GM12878 (cell line): ENCODE measurements around the gene INSYN2B. TPM values are rescaled to one million over a fixed set of nuclear protein-coding genes. Genes with fewer than 3 reads are reported as not detected.

Experiments
- ATAC-seq: fragments of 200-7000 bp; cut with Tn5 transposase; 3 replicates; pipeline ENCODE4 v1.9.1; 2020; ENCODE audit warnings: mild to moderate bottlenecking, moderate library complexity
- Bru-seq: library from RNA; stranded (reverse); fragments of 400-500 nt; gene quantifications from one replicate; lab custom pipeline; 2021; lab: Mats Ljungman, UMichigan
- BruChase-seq, 2 experiments: library from RNA; stranded (reverse); fragments of 400-500 nt; gene quantifications; one replicate each; lab custom pipeline; 2021; lab: Mats Ljungman, UMichigan
- BruUV-seq: library from RNA; stranded (reverse); fragments of 400-500 nt; replicated peaks from 2 replicates; lab custom pipeline; 2021; lab: Mats Ljungman, UMichigan
- CTCF ChIA-PET: fragments of 300-600 bp; sonication (Branson Sonifier 250); formaldehyde crosslinking; extraction: SDS; loops from one replicate; lab custom pipeline; 2021; ENCODE audit warnings: inconsistent platforms; lab: Yijun Ruan, JAX
- POLR2A ChIA-PET: fragments of 350-600 bp; formaldehyde crosslinking; extraction: SDS; loops from one replicate; lab custom pipeline; 2021; ENCODE audit warnings: inconsistent platforms; lab: Charles Lee
- RAD21 ChIA-PET: fragments of 300-600 bp; sonication (Branson Sonifier 250); formaldehyde crosslinking; loops from one replicate; lab custom pipeline; 2023; ENCODE audit warnings: antibody characterized with exemption; ENCODE audit not compliant: unreplicated experiment; lab: Charles Lee
- SMC1A ChIA-PET: fragments of 300-600 bp; sonication (Branson Sonifier 250); formaldehyde crosslinking; loops from one replicate; lab custom pipeline; 2023; ENCODE audit not compliant: unreplicated experiment, uncharacterized antibody; lab: Charles Lee
- DNase-seq: peaks from one replicate; pipeline ENCODE4 v3.0.0-alpha.2; 2011; ENCODE audit warnings: low read depth, low spot score
- FAIRE-seq: peaks from 3 replicates; lab custom pipeline; 2011; peaks lifted over from hg19 to GRCh38; lab: Jason Lieb, UNC
- H2AFZ ChIP-seq: 2 replicates; pipeline ENCODE4 v1.6.0; 2011; ENCODE audit warnings: low read depth, low read length, control low read depth; ENCODE audit not compliant: control insufficient read depth
- H3K27ac ChIP-seq: 2 replicates; pipeline ENCODE4 v1.5.1; 2011; ENCODE audit warnings: control low read depth; ENCODE audit not compliant: control insufficient read depth, insufficient read depth
- H3K27me3 ChIP-seq, 2 experiments: replicated peaks in 1 of 2; 2 replicates each; pipeline versions ENCODE4 v1.6.0 to v1.6.1; 2011; ENCODE audit warnings: low read length in 1 of 2; ENCODE audit not compliant: control insufficient read depth in 2 of 2, insufficient read depth in 2 of 2
- H3K36me3 ChIP-seq, 2 experiments: 2 replicates each; pipeline ENCODE4 v1.5.1; 2011; ENCODE audit warnings: low read length in 1 of 2; ENCODE audit not compliant: control insufficient read depth in 2 of 2, insufficient read depth in 2 of 2
- H3K4me1 ChIP-seq: 2 replicates; pipeline ENCODE4 v1.6.1; 2011; ENCODE audit warnings: mild to moderate bottlenecking, low read length, moderate library complexity, mixed read lengths; ENCODE audit not compliant: control insufficient read depth, insufficient read depth
- H3K4me2 ChIP-seq: 2 replicates; pipeline ENCODE4 v1.6.0; 2011; ENCODE audit warnings: control low read depth; ENCODE audit not compliant: control insufficient read depth, insufficient read depth
- H3K4me3 ChIP-seq: fragments of 200-600 bp; sonication (generic); 2 replicates; pipeline ENCODE4 v1.5.1; 2016
- H3K79me2 ChIP-seq: 2 replicates; pipeline ENCODE4 v1.6.0; 2011; ENCODE audit warnings: low read length; ENCODE audit not compliant: control insufficient read depth, insufficient read depth
- H3K9ac ChIP-seq: 2 replicates; pipeline ENCODE4 v1.8.0; 2011; ENCODE audit warnings: low read length, control low read depth, mixed read lengths; ENCODE audit not compliant: control insufficient read depth, insufficient read depth
- H3K9me3 ChIP-seq: replicated peaks from 3 replicates; pipeline ENCODE4 v1.5.1; 2011; ENCODE audit warnings: mild to moderate bottlenecking, low read length; ENCODE audit not compliant: control insufficient read depth, insufficient read depth
- H4K20me1 ChIP-seq: 2 replicates; pipeline ENCODE4 v1.6.0; 2011; ENCODE audit not compliant: control insufficient read depth, insufficient read depth
- BMI1 ChIP-seq: fragments of 450-650 bp; IDR thresholded peaks from 2 replicates; pipeline ENCODE4 v1.6.1; 2016; ENCODE audit warnings: mild to moderate bottlenecking, moderate library complexity, borderline replicate concordance
- E2F4 ChIP-seq: IDR thresholded peaks from 2 replicates; pipeline ENCODE4 v1.6.1; 2012; ENCODE audit warnings: low read depth, low read length, improper control_type of control experiment
- EGR1 ChIP-seq, 2 experiments: IDR thresholded peaks; 1 replicate in 1 of 2; 2 replicates in 1 of 2; pipeline ENCODE4 v1.6.1; 2011 to 2012; ENCODE audit warnings: low read depth in 2 of 2, low read length in 2 of 2, borderline replicate concordance in 1 of 2, mild to moderate bottlenecking in 1 of 2, moderate library complexity in 1 of 2
- GABPA ChIP-seq: IDR thresholded peaks from 2 replicates; pipeline ENCODE4 v1.6.1; 2014; ENCODE audit warnings: antibody characterized with exemption, low read depth, mild to moderate bottlenecking, inconsistent platforms
- HDAC6 ChIP-seq: fragments of 200-600 bp; sonication (generic); IDR thresholded peaks from one replicate; pipeline ENCODE4 v1.8.0; 2017; ENCODE audit warnings: antibody characterized with exemption; ENCODE audit not compliant: unreplicated experiment
- JUNB ChIP-seq: IDR thresholded peaks from 2 replicates; pipeline ENCODE4 v1.6.1; 2016; ENCODE audit warnings: antibody characterized with exemption, mild to moderate bottlenecking
- MTA3 ChIP-seq: IDR thresholded peaks from 2 replicates; pipeline ENCODE4 v1.6.1; 2012; ENCODE audit warnings: low read length, inconsistent platforms, borderline replicate concordance
- RBBP5 ChIP-seq: fragments of 200-600 bp; sonication (generic); conservative IDR thresholded peaks from 2 replicates; pipeline ENCODE4 v1.6.1; 2016
- SMC3 ChIP-seq: IDR thresholded peaks from 2 replicates; pipeline ENCODE4 v1.6.1; 2011; ENCODE audit warnings: low read length, improper control_type of control experiment, borderline replicate concordance
- SRF ChIP-seq, 2 experiments: IDR thresholded peaks; 2 replicates each; pipeline ENCODE4 v1.6.1; 2011; ENCODE audit warnings: low read depth in 2 of 2, low read length in 2 of 2, mild to moderate bottlenecking in 1 of 2, moderate library complexity in 1 of 2
- ZNF592 ChIP-seq: fragments of 450-650 bp; IDR thresholded peaks from 2 replicates; pipeline ENCODE4 v1.6.1; 2017; ENCODE audit warnings: mild to moderate bottlenecking, moderate library complexity
- ZSCAN29 ChIP-seq: fragments of 450-650 bp; IDR thresholded peaks from 2 replicates; pipeline ENCODE4 v1.6.1; 2017; ENCODE audit warnings: mild to moderate bottlenecking, moderate library complexity
- WGBS: methylation state at CpG from one replicate; pipeline ENCODE4 v1.1.6; 2016; ENCODE audit warnings: low lambda C conversion rate; ENCODE audit not compliant: insufficient replicate concordance, insufficient coverage; ENCODE audit errors: missing lambda C conversion rate; 5-methylcytosine and 5-hydroxymethylcytosine counted together
- in situ Hi-C: fragments of 300-500 bp; cut with MboI; formaldehyde crosslinking; loops from 9 replicates; pipeline ENCODE4 v1.14.3; 2018; ENCODE audit warnings: mixed read lengths
- intact Hi-C: fragments of 100-400 bp; cut with micrococcal nuclease; formaldehyde crosslinking; loops from one replicate; pipeline ENCODE4 v1.14.2; 2022; ENCODE audit not compliant: unreplicated experiment
- long read RNA-seq, 2 experiments: library from polyadenylated mRNA; unstranded; transcript quantifications; one replicate each; pipeline ENCODE4 v2.0.0, GENCODE V29; 2019 to 2020
- polyA minus RNA-seq, 3 experiments: library from RNA; depleted of rRNA, polyadenylated mRNA; stranded (reverse); fragments of >200 nt; gene quantifications; 2 replicates each; pipeline ENCODE4 v1.2.3, GENCODE V29; 2011
- polyA plus RNA-seq, 11 experiments: library from polyadenylated mRNA; depleted of rRNA in 4 of 11; unstranded in 6 of 11; stranded (reverse) in 5 of 11; fragments of >200 nt; fragmentation: Nextera tagmentation in 4 of 11; fragmentation: Illumina TruSeq in 1 of 11; extraction: Ambion mirVana in 4 of 11; extraction: Trizol in 1 of 11; gene quantifications; 1 replicate in 1 of 11; 2 replicates in 10 of 11; pipeline versions ENCODE4 v1.2.1 to v1.2.3, GENCODE V29; 2011 to 2016; ENCODE audit warnings: inconsistent platforms in 2 of 11, missing spikeins in 2 of 11, low read depth in 1 of 11
- total RNA-seq, 4 experiments: library from RNA; depleted of rRNA in 3 of 4; stranded (reverse); fragments of >200 nt in 3 of 4; fragmentation: Illumina TruSeq in 1 of 4; extraction: Trizol in 1 of 4; gene quantifications; 2 replicates each; pipeline versions ENCODE4 v1.2.1 to v1.2.3, GENCODE V29; 2013 to 2021

INSYN2B gene
- not detected in 2 replicates for total RNA-seq (2013; cell fraction: nucleolus; rRNA removed)
- total RNA-seq (2014; rRNA removed) (not detected in 2 replicates), total RNA-seq (2014; rRNA removed; fragmentation: Illumina TruSeq; extraction: Trizol) (not detected in 2 replicates), total RNA-seq (2021) (not detected in 2 replicates), polyA plus RNA-seq (2011; rRNA removed) (not detected in 2 replicates), polyA plus RNA-seq (2014; fragmentation: Illumina TruSeq; extraction: Trizol) (not detected in 2 replicates), polyA plus RNA-seq (2014; fragmentation: Nextera tagmentation; extraction: Ambion mirVana) (under 1 TPM in 1 of 2 experiments, not detected in 1; 0.05 TPM), polyA plus RNA-seq (2014; rRNA removed) (not detected in 2 replicates), polyA plus RNA-seq (2016; fragmentation: Nextera tagmentation; extraction: Ambion mirVana) (under 1 TPM; 0.13 to 0.27 TPM), polyA minus RNA-seq (2011; rRNA and poly(A)+ RNA removed) (not detected in 2 replicates), Bru-seq, nascent RNA (percentile 18 among the genes with signal in this experiment), BruChase-seq, experiment 1, labeled RNA remaining after a 6-hour chase (percentile 13 among the genes with signal in this experiment), BruChase-seq, experiment 2, labeled RNA remaining after a 2-hour chase (percentile 14 among the genes with signal in this experiment)
- polyA plus RNA-seq (2011; ENCODE audit: low read depth) = not detected
- polyA plus RNA-seq (2011; cell fraction: cytosol; rRNA removed) = not detected in 2 replicates
- not detected in 2 replicates for polyA plus RNA-seq (2011; cell fraction: nucleus; rRNA removed)
- 0.04 and 0.07 TPM in 2 replicates for polyA plus RNA-seq (2012)
- polyA minus RNA-seq (2011; cell fraction: cytosol; rRNA and poly(A)+ RNA removed) = not detected in 2 replicates
- not detected in 2 replicates for polyA minus RNA-seq (2011; cell fraction: nucleus; rRNA and poly(A)+ RNA removed)
- long read RNA-seq, experiment 1 = 0 reads
- long read RNA-seq, experiment 2, partial matches to known transcripts = 0 of 1 reads
- long read RNA-seq, experiment 2, other reads (novel, unspliced or antisense) = 1 of 1 reads

GRCh38 chr5:169980418-169981053, at the start of gene INSYN2B:
Gene INSYN2B (minus strand): TSS chr5:169980495. CDS start chr5:169883898, 96,597 bp downstream.
- RAD21 ChIA-PET = interaction anchor here (0.7 to 2.6 kb wide), 23 partner anchors 9 to 388 kb away, joined by 3 to 44 read pairs (median 4); no protein-coding TSS in a partner anchor
- Histone ChIP-seq H3K79me2 (no peaks in the 10 kb centered on the region), H4K20me1 (no peaks in the 10 kb centered on the region), H3K36me3 (peaks cover 6 to 19% of the 10 kb centered on the region in 2 experiments), H3K27me3 (no peaks in the 10 kb centered on the region), H3K4me3 (no peak within 1 kb of the TSS), H2AFZ (no peak within 1 kb of the TSS), H3K4me2 (no peak within 1 kb of the TSS), H3K9ac (no peak within 1 kb of the TSS), H3K4me1 (peaks cover 4% of the 10 kb centered on the region; the same call in 1 of the 2 replicates), H3K27ac (no peak within 1 kb of the TSS), H3K9me3 (no peaks in the 10 kb centered on the region)
- no peak for DNase-seq
- POLR2A ChIA-PET = interaction anchor here (0.5 to 1.3 kb wide), 3 partner anchors 142 to 281 kb away, joined by 3 read pairs; no protein-coding TSS in a partner anchor
- in situ Hi-C loops (loop anchor here (5.0 kb wide), 1 partner anchor 283 kb away; no protein-coding TSS in a partner anchor), intact Hi-C loops (loop anchor here (1.0 kb wide), 1 partner anchor 279 kb away; no protein-coding TSS in a partner anchor)
- 78% methylated on average over 11 of the region's 11 CpGs for WGBS
- CTCF ChIA-PET = interaction anchor here (0.6 to 3.0 kb wide), 52 partner anchors 9 to 575 kb away, joined by 3 to 73 read pairs (median 4); partner anchors contain the start of gene SPDL1
- SMC1A ChIA-PET = interaction anchor here (0.5 to 3.0 kb wide), 35 partner anchors 9 to 310 kb away, joined by 3 to 41 read pairs (median 4); no protein-coding TSS in a partner anchor
- no peak for FAIRE-seq
- ATAC-seq = peak; percentile 90
- BruUV-seq = no TSS peak
- no peak for TF ChIP-seq MTA3
- TF ChIP-seq JUNB = no peak
- no peak for TF ChIP-seq GABPA
- no peak for TF ChIP-seq HDAC6
- TF ChIP-seq ZSCAN29 = no peak
- TF ChIP-seq BMI1 = no peak
- TF ChIP-seq ZNF592 = no peak
- TF ChIP-seq RBBP5 = no peak
- TF ChIP-seq E2F4 = no peak
- TF ChIP-seq SMC3 = peak; percentile 65; the same call in 1 of the 2 replicates
- TF ChIP-seq EGR1 (IDR thresholded peaks at IDR 0.05; ENCODE audit: borderline replicate concordance in 1 of 2, low read depth in 2 of 2, low read length in 2 of 2) = no peak
- TF ChIP-seq SRF (IDR thresholded peaks at IDR 0.05; ENCODE audit: low read depth in 2 of 2, low read length in 2 of 2) = no peak
